GM15510 (cell line): ENCODE data around the gene RNLS.

Experiments
- POLR2A ChIP-seq: IDR thresholded peaks from 3 replicates; pipeline ENCODE4 v1.6.1; 2011; ENCODE audit warnings: borderline replicate concordance; ENCODE audit not compliant: insufficient read length; ENCODE audit errors: extremely low read depth

RNLS gene

DNA sequence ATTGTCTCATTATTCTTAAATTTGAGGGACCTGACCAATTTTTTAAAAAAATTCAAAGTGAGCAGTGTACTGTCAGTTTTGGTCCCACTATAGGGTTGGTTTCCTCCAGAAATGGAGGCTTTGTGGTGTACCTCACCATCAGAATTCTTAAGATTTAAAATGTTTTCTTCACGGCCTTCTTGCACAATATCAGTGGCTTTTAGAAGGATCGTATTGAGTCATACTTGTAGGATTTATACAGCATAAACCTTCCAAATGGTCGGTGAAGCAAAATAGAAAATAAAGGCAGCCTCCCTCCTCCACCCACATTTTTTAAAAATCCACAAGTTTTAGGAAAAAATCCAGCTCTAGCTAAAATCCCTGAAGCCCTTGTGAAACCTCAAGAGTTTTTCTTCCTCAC lies 126.4 kb downstream of the RNLS start:
- TF ChIP-seq POLR2A, result no peak

GRCh38 chr10:88455831-88456230 lies 127.3 kb downstream of the RNLS start:
- TF ChIP-seq POLR2A, result no peak

DNA sequence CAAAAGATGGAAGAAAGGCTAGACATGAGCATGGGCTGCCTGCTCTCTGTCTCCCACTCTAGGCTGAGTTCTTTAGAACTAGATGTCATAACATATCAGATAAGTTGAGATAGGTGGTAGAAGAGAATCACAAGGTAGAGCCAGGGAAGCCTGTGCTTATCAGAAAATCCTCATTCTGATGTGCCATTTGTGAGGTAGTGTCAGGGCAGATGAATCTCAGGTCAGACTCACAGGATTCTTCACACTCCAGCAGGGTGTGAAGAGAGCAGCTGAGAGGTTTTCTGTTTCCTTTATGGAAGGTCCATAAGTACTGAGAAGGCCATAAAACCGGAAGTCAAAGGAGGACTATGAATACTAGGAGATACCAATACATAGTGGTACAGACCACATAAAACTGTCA lies 132.9 kb downstream of the RNLS start:
- no peak for TF ChIP-seq POLR2A

- TF ChIP-seq POLR2A, result no peak
These were observed 140.4 kb downstream of the RNLS start for GRCh38 chr10:88442716-88443115.

- no peak for TF ChIP-seq POLR2A
These were observed 142.6 kb downstream of the RNLS start for GRCh38 chr10:88440541-88440940.

- no peak for TF ChIP-seq POLR2A
These were observed 143.2 kb downstream of the RNLS start for GRCh38 chr10:88439932-88440331.

DNA sequence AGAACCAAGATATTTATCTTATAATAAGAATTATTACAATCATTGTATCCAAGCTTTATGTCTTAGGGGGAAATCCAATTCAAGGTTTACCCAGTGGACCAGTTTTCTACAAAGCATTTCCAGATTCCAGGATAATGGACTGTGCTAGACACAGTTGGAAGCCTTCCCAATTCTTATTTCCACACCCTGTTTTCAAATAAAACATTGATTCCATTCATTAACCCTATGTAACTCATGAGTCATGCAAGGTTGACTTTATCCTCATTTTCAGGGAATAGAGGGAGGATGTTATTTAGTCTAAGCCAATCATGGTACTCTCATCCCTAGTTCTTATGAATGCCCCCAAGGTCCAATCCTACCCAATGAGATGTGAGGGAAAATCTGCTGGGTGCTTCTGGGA lies 145.7 kb downstream of the RNLS start:
- no peak for TF ChIP-seq POLR2A

DNA sequence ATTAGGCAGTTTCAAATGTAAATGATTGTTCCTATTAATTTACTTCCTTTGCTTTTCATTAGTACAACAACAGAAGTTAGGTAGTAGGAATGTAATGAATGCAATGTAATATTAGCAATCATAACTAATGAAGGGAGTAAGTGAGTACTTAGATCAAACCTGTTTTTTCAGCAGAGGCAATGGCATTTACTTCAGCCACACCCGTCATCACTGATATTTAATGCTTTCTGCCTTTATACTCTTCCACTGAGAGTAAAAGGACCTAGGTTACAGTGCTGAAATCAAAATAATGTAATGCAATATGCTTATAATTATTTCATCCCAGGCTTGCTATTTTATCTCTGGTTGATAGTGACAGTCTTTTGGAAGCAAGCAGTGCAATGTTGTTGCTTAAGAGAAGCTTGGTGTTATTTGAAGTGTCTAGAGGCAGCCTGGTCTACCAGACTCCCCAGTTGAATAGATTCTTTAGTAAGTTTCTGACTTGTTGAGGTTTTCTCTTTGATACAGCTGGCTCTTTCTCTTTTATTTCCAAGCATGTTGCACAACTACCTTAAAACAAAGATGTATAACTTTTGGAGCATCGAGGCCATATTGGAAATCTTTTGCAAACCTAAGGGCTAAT lies 149.4 kb downstream of the RNLS start:
- no peak for TF ChIP-seq POLR2A

DNA sequence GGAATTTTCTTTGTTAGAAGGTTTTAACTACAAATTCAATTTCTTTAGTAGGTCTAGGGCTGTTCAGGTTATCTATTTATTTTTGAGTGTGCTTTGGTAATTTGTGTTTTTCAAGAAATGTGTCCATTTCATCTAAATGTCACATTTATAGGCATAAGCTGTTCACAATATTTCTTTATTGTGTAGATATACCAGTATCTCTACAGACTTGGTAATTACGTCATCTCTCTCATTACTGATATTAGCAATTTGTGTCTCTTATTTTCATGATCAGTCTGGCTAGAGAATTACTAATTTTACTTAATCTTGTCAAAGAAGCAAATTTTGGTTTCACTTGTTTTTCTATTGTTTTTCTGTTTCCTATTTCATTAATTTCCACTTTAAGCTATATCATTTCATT lies 152.0 kb downstream of the RNLS start:
- no peak for TF ChIP-seq POLR2A

DNA sequence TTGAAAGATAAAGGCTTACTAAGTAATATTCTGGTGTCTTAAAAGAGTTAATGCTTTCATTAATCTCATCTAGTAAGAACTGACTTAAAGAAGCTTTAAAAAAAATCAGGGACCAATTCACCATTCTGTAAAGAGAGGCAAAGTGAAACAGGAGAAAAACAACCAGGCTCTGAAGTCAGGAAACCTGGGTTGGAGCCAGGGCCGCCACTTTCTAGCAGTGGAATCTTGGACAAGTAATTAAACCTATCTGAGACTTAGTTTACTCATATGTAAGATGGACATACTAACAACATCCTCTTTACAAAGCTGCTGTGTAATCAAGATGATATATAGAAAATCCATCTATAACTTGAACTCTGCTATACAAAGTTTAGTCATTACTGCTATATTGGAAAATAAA lies 154.1 kb downstream of the RNLS start:
- TF ChIP-seq POLR2A, result no peak

DNA sequence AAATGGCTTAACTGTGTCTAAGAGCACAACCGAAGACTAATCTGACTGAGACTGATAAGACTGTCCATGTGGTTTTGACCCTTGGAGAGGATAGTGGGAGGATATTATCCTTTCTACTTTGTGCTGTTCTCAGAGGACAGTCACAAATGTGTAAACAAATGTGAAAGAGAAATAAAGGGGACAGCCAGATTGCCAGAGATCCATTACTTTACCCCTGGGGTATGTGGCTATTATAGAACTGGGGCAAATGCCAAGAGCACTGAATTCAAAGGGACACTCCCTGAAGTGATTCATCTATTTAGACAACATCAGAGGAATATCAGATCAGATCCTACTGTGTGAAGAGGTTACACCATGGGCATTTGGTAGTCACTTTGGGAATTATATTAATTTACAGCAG lies 154.7 kb downstream of the RNLS start:
- TF ChIP-seq POLR2A, result no peak

DNA sequence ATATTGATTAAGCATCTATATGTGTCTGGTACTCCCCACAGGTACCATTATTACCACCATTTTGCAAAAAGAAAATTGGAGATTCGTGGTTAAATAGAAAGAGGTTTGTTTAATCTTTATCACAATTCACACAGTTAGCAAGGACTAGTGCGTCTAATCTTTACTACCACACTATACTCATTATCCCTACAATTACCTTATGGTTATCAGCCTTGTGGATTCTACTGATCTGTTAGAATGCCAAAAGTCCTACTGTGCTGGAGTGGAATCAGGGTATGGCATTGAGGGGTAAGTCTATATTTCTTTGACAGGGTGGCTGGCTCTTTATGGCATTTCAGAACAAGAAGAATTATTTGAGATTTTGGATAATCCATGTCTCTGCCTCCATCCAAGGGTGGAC lies 156.1 kb downstream of the RNLS start:
- no peak for TF ChIP-seq POLR2A

GRCh38 chr10:88424881-88425280 lies 158.2 kb downstream of the RNLS start:
- no peak for TF ChIP-seq POLR2A

GRCh38 chr10:88423732-88424131 lies 159.4 kb downstream of the RNLS start:
- no peak for TF ChIP-seq POLR2A

DNA sequence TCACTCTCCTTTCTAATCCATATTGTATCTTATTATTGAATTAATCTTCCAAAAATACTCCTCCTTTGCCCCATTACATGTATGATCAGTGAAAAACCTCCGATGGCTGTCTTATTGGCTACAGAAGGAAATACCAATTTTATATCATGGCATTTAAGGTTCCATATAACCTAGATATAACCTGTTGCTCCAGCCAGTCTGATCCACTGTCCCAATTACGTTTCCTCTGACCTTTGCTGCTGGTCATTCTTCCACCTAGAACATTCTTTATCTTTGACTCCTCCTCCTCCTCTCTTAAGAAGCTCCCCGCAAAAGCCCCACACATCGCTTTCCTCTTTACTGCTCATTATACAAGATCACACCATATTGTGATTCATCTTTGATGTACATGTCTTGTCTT lies 161.5 kb downstream of the RNLS start:
- TF ChIP-seq POLR2A, result no peak

DNA sequence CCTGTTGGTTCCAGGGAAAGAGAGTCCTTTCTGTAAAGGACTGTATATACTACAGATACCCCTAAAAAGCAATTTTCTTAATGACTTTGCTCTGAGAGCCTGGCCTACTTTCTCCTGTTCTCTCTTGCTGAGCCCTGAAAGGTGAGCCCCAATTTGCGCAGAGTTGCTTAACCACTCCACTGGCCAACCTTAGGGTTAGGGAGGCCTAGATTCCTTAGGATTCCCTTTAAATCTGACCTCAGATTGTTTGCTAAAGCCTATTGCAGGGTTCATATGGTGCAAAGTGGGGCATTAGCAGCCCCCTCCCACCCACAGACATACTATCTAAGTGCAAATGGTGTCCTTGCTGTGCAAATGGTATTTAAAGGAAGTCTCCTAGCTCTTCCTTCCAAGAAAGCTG lies 164.2 kb downstream of the RNLS start:
- TF ChIP-seq POLR2A, result no peak
